SK-N-SH (cell line): ENCODE measurements around the gene EFHD2. TPM values are rescaled to one million over a fixed set of nuclear protein-coding genes. Genes with fewer than 3 reads are reported as not detected.

Experiments
- CTCF ChIA-PET: fragments of 300-600, 350-600 bp; formaldehyde crosslinking; extraction: SDS; loops from one replicate; lab custom pipeline; 2021; lab: Yijun Ruan, JAX
- POLR2A ChIA-PET: fragments of 350-600 bp; sonication (Branson Sonifier 250); formaldehyde crosslinking; extraction: SDS; loops from one replicate; lab custom pipeline; 2020; ENCODE audit warnings: antibody characterized with exemption, inconsistent platforms; lab: Yijun Ruan, JAX
- DNase-seq: peaks from one replicate; pipeline ENCODE4 v3.0.0; 2012
- H2AFZ ChIP-seq: fragments of 200-600 bp; sonication (generic); 2 replicates; pipeline ENCODE4 v1.8.1; 2016; ENCODE audit warnings: antibody characterized with exemption, mild to moderate bottlenecking, low read depth
- H3F3A ChIP-seq: fragments of 200-600 bp; sonication (generic); replicated peaks from 2 replicates; pipeline ENCODE3; 2016; ENCODE audit warnings: antibody characterized with exemption, mild to moderate bottlenecking; ENCODE audit not compliant: insufficient read depth
- H3K27ac ChIP-seq, 2 experiments: fragments of 200-500 bp in 1 of 2; fragments of 200-600 bp in 1 of 2; sonication (Bioruptor generic) in 1 of 2; sonication (generic), shearing (Covaris generic) in 1 of 2; 2 replicates each; pipeline versions ENCODE4 v1.5.1 to v1.6.1; 2014 to 2016; ENCODE audit warnings: low read depth in 2 of 2, inconsistent platforms in 1 of 2, low read length in 1 of 2, mild to moderate bottlenecking in 1 of 2, mixed read lengths in 1 of 2
- H3K27me3 ChIP-seq: fragments of 200-600 bp; sonication (generic), shearing (Covaris generic); 2 replicates; pipeline ENCODE4 v1.6.1; 2016; ENCODE audit warnings: mixed run types; ENCODE audit not compliant: insufficient read depth
- H3K36me3 ChIP-seq, 2 experiments: fragments of 200-500 bp in 1 of 2; fragments of 200-600 bp in 1 of 2; sonication (Bioruptor generic) in 1 of 2; sonication (generic) in 1 of 2; replicated peaks in 1 of 2; 2 replicates each; pipeline versions ENCODE3 to v1.5.1; 2014 to 2016; ENCODE audit warnings: low read length in 1 of 2, mild to moderate bottlenecking in 1 of 2; ENCODE audit not compliant: insufficient read depth in 2 of 2, control insufficient read depth in 1 of 2
- H3K4me1 ChIP-seq, 2 experiments: fragments of 200-500 bp in 1 of 2; fragments of 200-600 bp in 1 of 2; sonication (Bioruptor generic) in 1 of 2; sonication (generic), shearing (Covaris generic) in 1 of 2; 2 replicates each; pipeline versions ENCODE4 v1.5.1 to v1.6.1; 2014 to 2016; ENCODE audit warnings: low read depth in 1 of 2, low read length in 1 of 2, mixed run types in 1 of 2; ENCODE audit not compliant: insufficient read depth in 2 of 2, control insufficient read depth in 1 of 2
- H3K4me2 ChIP-seq: fragments of 200-600 bp; sonication (generic), shearing (Covaris generic); 2 replicates; pipeline ENCODE4 v1.6.1; 2017; ENCODE audit warnings: mixed run types
- H3K4me3 ChIP-seq, 2 experiments: fragments of 200-500 bp in 1 of 2; fragments of 200-600 bp in 1 of 2; sonication (Bioruptor generic) in 1 of 2; sonication (generic), shearing (Covaris generic) in 1 of 2; 2 replicates each; pipeline versions ENCODE4 v1.5.1 to v1.8.1; 2014 to 2016; ENCODE audit warnings: low read depth in 2 of 2, inconsistent platforms in 1 of 2, low read length in 1 of 2, mild to moderate bottlenecking in 1 of 2, mixed read lengths in 1 of 2, moderate library complexity in 1 of 2
- H3K79me2 ChIP-seq: fragments of 200-600 bp; sonication (generic); 2 replicates; pipeline ENCODE4 v1.8.1; 2017; ENCODE audit warnings: mild to moderate bottlenecking; ENCODE audit not compliant: insufficient read depth
- H3K9ac ChIP-seq: fragments of 200-600 bp; sonication (generic); 2 replicates; pipeline ENCODE4 v1.6.1; 2017; ENCODE audit warnings: mixed run types
- H3K9me2 ChIP-seq: fragments of 200-600 bp; sonication (generic); 2 replicates; pipeline ENCODE4 v1.6.1; 2017; ENCODE audit warnings: mixed run types
- H3K9me3 ChIP-seq: fragments of 200-600 bp; sonication (generic); 2 replicates; pipeline ENCODE4 v1.6.1; 2017; ENCODE audit warnings: mixed run types, mild to moderate bottlenecking, moderate library complexity
- H4K20me1 ChIP-seq: fragments of 200-600 bp; sonication (generic); 2 replicates; pipeline ENCODE4 v1.6.1; 2017; ENCODE audit warnings: mild to moderate bottlenecking, mixed run types; ENCODE audit not compliant: insufficient read depth
- ELF1 ChIP-seq: IDR thresholded peaks from 2 replicates; pipeline ENCODE4 v1.4.0; 2012
- FOSL2 ChIP-seq: IDR thresholded peaks from 2 replicates; pipeline ENCODE4 v1.4.0; 2012; ENCODE audit warnings: low read depth, mild to moderate bottlenecking, moderate library complexity, borderline replicate concordance
- FOXJ3 ChIP-seq: sonication (generic); formaldehyde crosslinking; IDR thresholded peaks from 2 replicates; pipeline ENCODE4 v1.5.1; 2020; ENCODE audit warnings: mild to moderate bottlenecking, missing genetic modification reagents
- FOXM1 ChIP-seq: IDR thresholded peaks from 2 replicates; pipeline ENCODE4 v1.4.0; 2012; ENCODE audit warnings: low read depth, mild to moderate bottlenecking
- GABPA ChIP-seq: IDR thresholded peaks from 2 replicates; pipeline ENCODE4 v1.4.0; 2012; ENCODE audit warnings: low read depth, mild to moderate bottlenecking
- GATA2 ChIP-seq: sonication (generic); formaldehyde crosslinking; IDR thresholded peaks from 2 replicates; pipeline ENCODE4 v1.5.0; 2020; ENCODE audit warnings: mild to moderate bottlenecking, missing genetic modification reagents
- IRF3 ChIP-seq: fragments of 150-350 bp; IDR thresholded peaks from 2 replicates; pipeline ENCODE4 v1.6.1; 2016; ENCODE audit warnings: mild to moderate bottlenecking, low read depth, low read length
- JUND ChIP-seq: IDR thresholded peaks from 2 replicates; pipeline ENCODE4 v1.4.0; 2012
- MAX ChIP-seq: IDR thresholded peaks from 2 replicates; pipeline ENCODE4 v1.4.0; 2012; ENCODE audit warnings: low read depth
- NFIC ChIP-seq: IDR thresholded peaks from 2 replicates; pipeline ENCODE4 v1.4.0; 2012; ENCODE audit warnings: borderline replicate concordance
- RAD21 ChIP-seq: IDR thresholded peaks from 2 replicates; pipeline ENCODE4 v1.6.1; 2012; ENCODE audit warnings: mild to moderate bottlenecking, low read length
- RCOR1 ChIP-seq: fragments of 150-350 bp; IDR thresholded peaks from 2 replicates; pipeline ENCODE4 v1.6.1; 2017; ENCODE audit warnings: antibody characterized with exemption, low read length
- RFX5 ChIP-seq: IDR thresholded peaks from 2 replicates; pipeline ENCODE4 v1.6.1; 2012; ENCODE audit warnings: mild to moderate bottlenecking, improper control_type of control experiment, low read length
- SMC3 ChIP-seq: IDR thresholded peaks from 2 replicates; pipeline ENCODE4 v1.6.1; 2012; ENCODE audit warnings: low read depth, low read length, improper control_type of control experiment
- USF1 ChIP-seq: IDR thresholded peaks from 2 replicates; pipeline ENCODE4 v1.4.0; 2012; ENCODE audit warnings: low read depth, borderline replicate concordance
- USF2 ChIP-seq: fragments of 150-350 bp; IDR thresholded peaks from 2 replicates; pipeline ENCODE4 v1.6.1; 2017; ENCODE audit warnings: antibody characterized with exemption, low read length, low read depth, borderline replicate concordance
- ZBTB33 ChIP-seq: IDR thresholded peaks from 2 replicates; pipeline ENCODE4 v1.4.0; 2012; ENCODE audit warnings: low read depth, borderline replicate concordance
- WGBS: methylation state at CpG from one replicate; pipeline ENCODE4 v1.1.6; 2017; ENCODE audit warnings: low lambda C conversion rate; 5-methylcytosine and 5-hydroxymethylcytosine counted together
- polyA plus RNA-seq, 3 experiments: library from polyadenylated mRNA; depleted of rRNA; stranded (reverse); fragments of >200 nt; gene quantifications; 2 replicates each; pipeline ENCODE4 v1.2.3, GENCODE V29; 2012

EFHD2 gene
- polyA plus RNA-seq, 1 of the 3 experiments (the other 2 are of a cell fraction): 59.8 TPM

GRCh38 chr1:15432324-15432723 lies 22.6 kb downstream of the EFHD2 start:
- Histone ChIP-seq H3K9me2 (no peaks in the 10 kb centered on the region), H3K36me3 (peaks cover 3 to 7% of the 10 kb centered on the region in 2 experiments), H3K79me2 (no peaks in the 10 kb centered on the region), H3K27me3 (no peaks in the 10 kb centered on the region), H3K9ac (no peak overlapping the region), H3F3A (peaks cover 3% of the 10 kb centered on the region), H3K4me3 (no peak overlapping the region), H3K9me3 (no peaks in the 10 kb centered on the region), H4K20me1 (no peaks in the 10 kb centered on the region), H2AFZ (no peak overlapping the region), H3K4me2 (no peak overlapping the region), H3K4me1 (no peaks in the 10 kb centered on the region), H3K27ac (no peak overlapping the region)
- no peak for TF ChIP-seq ELF1
- no peak for TF ChIP-seq FOSL2
- no peak for TF ChIP-seq NFIC
- no peak for TF ChIP-seq RAD21
- TF ChIP-seq FOXJ3 (CRISPR knock-in tag): no peak
- no peak for TF ChIP-seq FOXM1
- no peak for TF ChIP-seq USF2
- no peak for TF ChIP-seq SMC3
- no peak for TF ChIP-seq GATA2
- TF ChIP-seq GABPA: no peak
- TF ChIP-seq USF1: no peak
- no peak for TF ChIP-seq JUND
- TF ChIP-seq RFX5: no peak
- no peak for TF ChIP-seq MAX
- TF ChIP-seq RCOR1: no peak
- no peak for TF ChIP-seq IRF3
- TF ChIP-seq ZBTB33: no peak
- DNase-seq: peak; percentile 12
- POLR2A ChIA-PET: no interaction called here
- CTCF ChIA-PET: interaction anchor here (0.8 to 14.9 kb wide), 24 partner anchors 9 to 201 kb away, joined by 3 to 311 read pairs (median 8); partner anchors contain the start of gene EFHD2
- 91% methylated on average over 9 of the region's 9 CpGs for WGBS
